ENCODE results near the gene EDC3.
A peak's percentile ranks its signal among the peaks of the same experiment; 100 is the strongest.
"Not testable (repeated sequence)": the region's sequence is repeated elsewhere in the genome, so short reads cannot be mapped to it uniquely, and the experiment has no call there.

EDC3 gene, protein sequence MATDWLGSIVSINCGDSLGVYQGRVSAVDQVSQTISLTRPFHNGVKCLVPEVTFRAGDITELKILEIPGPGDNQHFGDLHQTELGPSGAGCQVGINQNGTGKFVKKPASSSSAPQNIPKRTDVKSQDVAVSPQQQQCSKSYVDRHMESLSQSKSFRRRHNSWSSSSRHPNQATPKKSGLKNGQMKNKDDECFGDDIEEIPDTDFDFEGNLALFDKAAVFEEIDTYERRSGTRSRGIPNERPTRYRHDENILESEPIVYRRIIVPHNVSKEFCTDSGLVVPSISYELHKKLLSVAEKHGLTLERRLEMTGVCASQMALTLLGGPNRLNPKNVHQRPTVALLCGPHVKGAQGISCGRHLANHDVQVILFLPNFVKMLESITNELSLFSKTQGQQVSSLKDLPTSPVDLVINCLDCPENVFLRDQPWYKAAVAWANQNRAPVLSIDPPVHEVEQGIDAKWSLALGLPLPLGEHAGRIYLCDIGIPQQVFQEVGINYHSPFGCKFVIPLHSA

GRCh38 chr15:74695597-74696397 is at the start of gene EDC3:
EDC3 (minus strand) TSS chr15:74696024; CDS start chr15:74675124, 20,900 bp downstream.
- TF ChIP-seq CTCF (IDR thresholded peaks at IDR 0.05) (no peak), ZFX (IDR thresholded peaks at IDR 0.05; ENCODE audit: borderline replicate concordance) (no peak)
- peak within 1 kb of the TSS; percentile 54 for H3K27ac ChIP-seq

DNA sequence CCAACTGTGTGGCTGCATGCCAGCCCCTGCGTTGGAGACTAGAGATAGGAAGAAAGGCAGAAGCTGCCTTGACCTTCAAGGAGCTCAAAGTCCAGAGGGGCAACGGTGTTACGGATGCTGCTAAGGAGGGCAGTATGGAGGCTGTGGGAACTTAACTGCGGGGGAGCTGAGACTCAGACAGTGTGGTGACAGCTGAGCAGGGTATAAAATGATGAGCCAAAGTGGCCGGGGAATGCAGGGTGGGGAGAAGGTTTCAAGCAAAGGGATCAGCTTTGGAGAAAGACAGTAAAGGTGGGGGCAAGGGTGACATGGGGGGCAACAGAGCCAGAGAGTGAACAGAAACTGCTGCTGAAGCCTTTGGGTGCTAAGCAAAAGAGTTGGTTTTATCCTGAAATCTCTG is 46.6 kb upstream of the EDC3 start:
- no peak overlapping the region for H3K27ac ChIP-seq
- TF ChIP-seq CTCF (IDR thresholded peaks at IDR 0.05) (no peak), ZFX (IDR thresholded peaks at IDR 0.05; ENCODE audit: borderline replicate concordance) (no peak)

- H3K27ac ChIP-seq = not testable (repeated sequence)
These were observed 42.4 kb upstream of the EDC3 start for GRCh38 chr15:74738239-74738638.

DNA sequence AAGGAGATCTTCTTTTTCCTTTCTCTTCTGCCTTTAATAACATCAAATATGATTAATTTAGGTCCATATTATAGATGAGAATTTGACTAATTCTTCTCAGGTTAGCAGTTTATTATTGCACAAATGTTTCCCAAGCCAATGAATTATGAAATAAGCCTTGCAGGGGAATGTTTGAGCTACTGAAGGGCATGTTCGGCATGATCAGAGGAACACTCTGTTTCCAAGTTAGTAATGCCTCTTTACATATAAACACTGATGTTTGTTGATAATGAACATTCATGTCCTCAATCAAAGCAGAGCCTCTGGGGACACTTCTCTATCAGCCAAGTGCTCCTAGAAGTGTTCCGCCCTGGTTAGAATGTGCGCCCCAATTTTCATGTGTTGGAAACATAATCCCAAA is 39.5 kb upstream of the EDC3 start:
- H3K27ac ChIP-seq = no peak overlapping the region
- TF ChIP-seq CTCF (IDR thresholded peaks at IDR 0.05) = no peak
- TF ChIP-seq ZFX (IDR thresholded peaks at IDR 0.05; ENCODE audit: borderline replicate concordance) = no peak

DNA sequence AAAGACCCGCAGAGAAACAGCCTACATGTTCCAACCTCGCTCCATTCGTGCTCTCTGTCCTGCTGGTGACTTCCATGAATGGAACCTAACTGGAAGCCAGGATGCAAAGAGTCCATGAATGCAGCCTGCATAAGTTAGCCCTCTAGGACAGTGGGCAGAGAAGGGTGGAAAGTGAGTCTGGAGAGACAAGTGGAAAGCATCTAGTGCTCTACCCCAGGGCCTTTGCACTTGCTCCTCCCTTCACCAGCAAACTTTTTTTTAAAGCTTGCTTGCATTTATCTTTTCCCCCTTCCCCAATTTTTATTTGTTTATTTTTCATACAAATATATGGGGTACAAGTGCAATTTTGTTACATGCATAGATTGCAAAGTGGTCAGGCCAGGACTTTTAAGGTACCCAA is 37.4 kb upstream of the EDC3 start:
- no peak for TF ChIP-seq CTCF (IDR thresholded peaks at IDR 0.05)
- TF ChIP-seq ZFX (IDR thresholded peaks at IDR 0.05; ENCODE audit: borderline replicate concordance) = no peak
- no peak overlapping the region for H3K27ac ChIP-seq

GRCh38 chr15:74732846-74733245 is 37.0 kb upstream of the EDC3 start:
- H3K27ac ChIP-seq = no peak overlapping the region
- TF ChIP-seq ZFX (IDR thresholded peaks at IDR 0.05; ENCODE audit: borderline replicate concordance) (no peak), CTCF (IDR thresholded peaks at IDR 0.05) (no peak)

GRCh38 chr15:74730619-74731316 is 34.9 kb upstream of the EDC3 start:
- no peak overlapping the region for H3K27ac ChIP-seq

GRCh38 chr15:74729372-74729771 is 33.5 kb upstream of the EDC3 start:
- H3K27ac ChIP-seq = not testable (repeated sequence)

More at GRCh38 chr15:74730619-74731316, 34.9 kb upstream of the EDC3 start:
- TF ChIP-seq CTCF (IDR thresholded peaks at IDR 0.05) = no peak

GRCh38 chr15:74728699-74729098 is 32.9 kb upstream of the EDC3 start:
- not testable (repeated sequence) for H3K27ac ChIP-seq

Measured in 22Rv1 (cell line).